Measurements from ENCODE around the gene NEMP1.
A peak's percentile ranks its signal among the peaks of the same experiment; 100 is the strongest.
"Not testable (repeated sequence)": the region's sequence is repeated elsewhere in the genome, so short reads cannot be mapped to it uniquely, and the experiment has no call there.

Gene NEMP1

GRCh38 chr12:57031138-57031725 lies 47.4 kb downstream of the NEMP1 start:
- DNase-seq (ENCODE audit: low read depth in 2 of 2), result no peak

GRCh38 chr12:57029457-57029856 lies 49.1 kb downstream of the NEMP1 start:
- no peak for DNase-seq (ENCODE audit: low read depth in 2 of 2)

GRCh38 chr12:57027805-57028153 lies 50.8 kb downstream of the NEMP1 start:
- DNase-seq (ENCODE audit: low read depth in 2 of 2), result no peak

GRCh38 chr12:57027011-57027804 lies 51.4 kb downstream of the NEMP1 start:
- DNase-seq (ENCODE audit: low read depth in 2 of 2), result no peak

GRCh38 chr12:57025196-57025595 lies 53.4 kb downstream of the NEMP1 start:
- DNase-seq (ENCODE audit: low read depth in 2 of 2), result no peak

GRCh38 chr12:57022324-57022723 lies 56.3 kb downstream of the NEMP1 start:
- DNase-seq (ENCODE audit: low read depth in 2 of 2), result not testable (repeated sequence)

- no peak for DNase-seq (ENCODE audit: low read depth in 2 of 2)
These were observed 58.4 kb downstream of the NEMP1 start for GRCh38 chr12:57019983-57020719.

- no peak for DNase-seq (ENCODE audit: low read depth in 2 of 2)
These were observed 59.7 kb downstream of the NEMP1 start for GRCh38 chr12:57018906-57019305.

- DNase-seq (ENCODE audit: low read depth in 2 of 2), result not testable (repeated sequence)
These were observed 60.2 kb downstream of the NEMP1 start for GRCh38 chr12:57018353-57018752.

- DNase-seq (ENCODE audit: low read depth in 2 of 2), result no peak
These were observed 62.2 kb downstream of the NEMP1 start, which contains the start of gene TAC3 for GRCh38 chr12:57016348-57016747. Gene TAC3, minus strand, starts transcription at chr12:57016529. Its CDS starts 732 bp downstream, at chr12:57015797.

GRCh38 chr12:57012600-57013465 lies 65.8 kb downstream of the NEMP1 start:
- DNase-seq (ENCODE audit: low read depth in 2 of 2), result no peak

GRCh38 chr12:57011438-57012424 lies 66.9 kb downstream of the NEMP1 start:
- no peak for DNase-seq (ENCODE audit: low read depth in 2 of 2)

- no peak for DNase-seq (ENCODE audit: low read depth in 2 of 2)
These were observed 67.9 kb downstream of the NEMP1 start for GRCh38 chr12:57010627-57011247.

- DNase-seq (ENCODE audit: low read depth in 2 of 2), result no peak
These were observed 68.5 kb downstream of the NEMP1 start for GRCh38 chr12:57009949-57010626.

GRCh38 chr12:57008178-57008577 lies 70.4 kb downstream of the NEMP1 start:
- no peak for DNase-seq (ENCODE audit: low read depth in 2 of 2)

GRCh38 chr12:57006809-57007475 lies 71.6 kb downstream of the NEMP1 start:
- no peak for DNase-seq (ENCODE audit: low read depth in 2 of 2)

GRCh38 chr12:57005980-57006808 lies 72.4 kb downstream of the NEMP1 start, which contains the start of gene ZBTB39:
Gene ZBTB39, minus strand, starts transcription at chr12:57006546. Its CDS starts 1,629 bp downstream, at chr12:57004917.
- DNase-seq (ENCODE audit: low read depth in 2 of 2), result peak; percentile 32 to 48

Data from stimulated activated CD8-positive, alpha-beta memory T cell treated with anti-CD3 and anti-CD28 coated beads, Interleukin-2, amount 100 ng/mL, for 1 hour (primary cell).